GM21529 (cell line): ENCODE data around the gene EBP.
"Not testable (repeated sequence)": the region's sequence is repeated elsewhere in the genome, so short reads cannot be mapped to it uniquely, and the experiment has no call there.

Experiments used
- ATAC-seq: cut with Tn5 transposase; IDR thresholded peaks from one replicate; pipeline ENCODE4 v1.9.1; 2021; ENCODE audit not compliant: unreplicated experiment

EBP gene

DNA sequence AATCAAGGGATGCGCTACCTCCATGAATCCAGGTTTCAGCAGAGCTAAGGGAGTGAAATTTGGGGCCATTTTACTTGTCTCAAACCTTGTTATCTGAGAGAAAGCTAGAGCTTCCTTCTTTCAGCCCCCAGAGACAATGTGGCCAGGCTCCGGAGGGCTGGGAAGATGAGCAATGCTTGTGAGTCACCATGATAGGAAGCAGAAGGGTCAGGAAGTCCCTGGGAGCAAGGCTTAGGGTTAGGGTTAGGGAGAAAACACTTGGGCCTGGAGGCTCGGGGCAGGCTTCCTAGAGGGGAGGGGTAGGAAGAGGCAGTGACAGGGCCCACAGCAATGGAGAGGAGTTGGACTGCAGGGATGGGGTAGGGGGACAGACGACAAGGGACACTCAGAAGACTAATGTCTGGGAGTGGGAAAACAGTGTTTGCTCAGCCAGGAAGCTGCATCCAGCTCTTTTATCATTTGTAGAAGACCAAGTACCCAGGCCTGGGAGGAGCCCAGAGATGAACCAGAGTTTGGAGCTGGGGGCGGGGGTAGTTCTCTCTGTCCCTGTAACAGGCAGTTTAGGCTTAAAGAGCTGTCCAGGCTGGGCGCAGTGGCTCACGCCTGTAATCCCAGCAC, 29.2 kb upstream of the EBP start:
- ATAC-seq: no peak

- ATAC-seq: no peak
Measured at GRCh38 chrX:48493890-48494364, 27.7 kb upstream of the EBP start.

GRCh38 chrX:48496660-48497059, 24.9 kb upstream of the EBP start:
- ATAC-seq: no peak

DNA sequence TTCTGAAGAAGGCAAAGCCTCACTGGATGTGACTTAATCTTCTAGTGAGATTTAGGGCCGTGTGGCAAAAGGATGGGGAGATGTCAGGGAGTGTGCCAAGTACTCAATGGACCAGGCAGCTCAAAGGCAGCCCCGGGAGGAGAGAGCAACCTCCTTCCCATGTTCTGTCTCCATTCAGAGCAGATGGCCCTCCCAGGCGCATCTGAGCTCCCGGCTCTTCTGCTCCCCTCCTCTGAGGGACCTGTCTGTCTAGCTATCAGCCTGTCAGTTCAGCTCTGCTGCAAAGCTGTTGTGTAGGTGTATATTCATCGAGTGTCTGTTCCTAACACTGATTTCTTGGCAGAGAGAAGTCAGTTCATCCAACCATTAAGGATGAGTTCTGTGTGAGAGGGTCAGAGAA, 23.7 kb upstream of the EBP start:
- no peak for ATAC-seq

- ATAC-seq: no peak
Measured at GRCh38 chrX:48498374-48498809, 23.2 kb upstream of the EBP start.

DNA sequence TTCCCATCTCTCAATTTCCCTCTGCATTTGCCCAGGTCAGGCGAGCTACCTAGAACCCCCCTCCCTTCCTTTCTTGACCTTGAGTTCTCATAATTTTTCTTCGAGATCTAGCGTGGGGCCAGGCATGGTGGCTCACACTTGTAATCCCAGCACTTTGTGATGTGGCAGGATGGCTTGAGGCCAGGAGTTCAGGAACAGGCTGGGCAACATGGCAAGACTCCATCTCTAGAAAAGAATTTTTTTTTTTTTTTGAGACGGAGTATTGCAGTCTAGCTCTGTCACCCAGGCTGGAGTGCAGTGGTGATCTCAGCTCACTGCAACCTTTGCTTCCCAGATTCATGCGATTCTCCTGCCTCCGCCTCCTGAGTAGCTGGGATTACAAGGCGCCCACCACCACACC, 17.3 kb upstream of the EBP start:
- no peak for ATAC-seq

GRCh38 chrX:48505481-48505880, 16.1 kb upstream of the EBP start:
- ATAC-seq: no peak

- no peak for ATAC-seq
Measured at GRCh38 chrX:48507246-48507645, 14.4 kb upstream of the EBP start.

GRCh38 chrX:48508400-48509244, 13.0 kb upstream of the EBP start, which contains the start of gene PORCN:
Gene PORCN, plus strand, starts transcription at chrX:48508992. Its CDS starts 829 bp downstream, at chrX:48509821.
- peak; percentile 81 for ATAC-seq

DNA sequence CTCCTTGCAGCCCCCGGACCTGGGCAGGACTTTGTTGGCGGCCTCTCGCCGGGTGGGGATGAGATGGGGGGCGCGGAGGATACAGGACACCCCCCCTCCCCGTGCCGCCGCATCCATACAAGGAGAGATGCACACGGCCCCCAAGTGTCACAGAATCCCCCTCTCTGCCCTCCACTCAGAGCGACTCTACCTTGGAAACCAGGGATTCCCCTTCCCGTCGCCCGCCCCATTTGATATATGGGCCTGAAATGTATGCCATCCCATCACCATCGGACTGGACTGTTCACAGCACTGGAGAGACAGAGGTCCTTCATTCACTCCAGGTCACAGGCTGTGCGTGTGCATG, 12.4 kb upstream of the EBP start:
- no peak for ATAC-seq

GRCh38 chrX:48509619-48510018, 12.0 kb upstream of the EBP start:
- no peak for ATAC-seq

GRCh38 chrX:48511560-48511959, 10.0 kb upstream of the EBP start:
- no peak for ATAC-seq

DNA sequence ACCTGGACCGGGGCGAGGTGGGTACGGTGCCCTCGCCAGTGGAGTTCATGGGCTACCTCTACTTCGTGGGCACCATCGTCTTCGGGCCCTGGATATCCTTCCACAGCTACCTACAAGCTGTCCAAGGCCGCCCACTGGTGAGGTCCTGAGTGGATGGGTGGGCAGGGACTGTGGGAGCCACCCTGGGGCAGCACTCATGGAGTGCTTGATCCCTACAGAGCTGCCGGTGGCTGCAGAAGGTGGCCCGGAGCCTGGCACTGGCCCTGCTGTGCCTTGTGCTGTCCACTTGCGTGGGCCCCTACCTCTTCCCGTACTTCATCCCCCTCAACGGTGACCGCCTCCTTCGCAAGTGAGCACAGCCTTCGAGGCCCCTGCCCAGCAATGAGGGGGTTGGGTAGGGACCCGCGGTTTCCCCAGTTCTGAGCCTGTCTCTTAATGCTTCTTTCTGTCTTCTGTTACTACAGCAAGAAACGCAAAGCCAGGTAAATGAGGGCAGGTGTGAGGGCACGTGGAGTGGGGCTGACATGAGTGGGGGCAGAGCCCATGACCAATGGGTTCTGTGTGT, 9.2 kb upstream of the EBP start:
- no peak for ATAC-seq

DNA sequence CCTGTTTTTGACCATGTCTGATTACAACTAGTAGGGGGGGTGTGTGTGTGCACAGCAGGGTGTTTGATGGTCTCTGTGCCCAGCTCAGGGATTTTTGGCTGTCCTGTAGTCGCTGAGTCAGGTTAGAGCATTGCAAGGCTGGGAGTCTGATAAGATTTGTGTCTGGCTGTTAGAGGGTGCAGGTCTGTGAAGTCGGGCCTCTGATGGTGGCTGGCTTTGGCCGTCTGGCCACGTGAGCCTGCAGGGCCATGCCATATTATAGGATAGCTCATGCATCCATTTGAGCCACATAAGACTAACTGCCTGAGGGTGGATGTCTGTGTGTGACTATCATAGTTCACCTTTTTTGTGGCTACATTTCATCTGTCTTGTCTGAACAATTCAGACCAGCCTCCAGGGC, 7.9 kb upstream of the EBP start:
- ATAC-seq: no peak

GRCh38 chrX:48514126-48514806, 7.3 kb upstream of the EBP start:
- no peak for ATAC-seq

GRCh38 chrX:48514868-48515460, 6.6 kb upstream of the EBP start:
- ATAC-seq: no peak

GRCh38 chrX:48515842-48516241, 5.8 kb upstream of the EBP start:
- no peak for ATAC-seq

DNA sequence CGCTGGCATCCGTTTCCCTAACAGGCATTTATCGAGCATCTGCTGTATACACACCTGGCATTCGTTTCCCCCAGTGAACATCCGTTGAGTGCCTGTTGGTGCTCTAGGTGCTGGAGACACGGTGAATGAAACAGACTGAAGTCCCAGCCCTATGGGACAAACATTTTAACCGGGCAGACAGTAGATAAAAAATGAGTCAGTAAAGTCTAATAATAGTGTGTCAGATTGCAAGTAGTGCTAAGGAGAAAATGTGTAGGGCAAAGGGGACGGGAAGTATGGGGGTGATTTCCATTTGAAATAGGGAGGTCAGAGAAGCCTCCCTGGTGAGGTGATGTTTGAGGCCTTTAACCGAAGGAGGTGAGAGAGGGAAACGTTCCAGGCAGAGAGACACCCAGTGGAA, 5.3 kb upstream of the EBP start:
- no peak for ATAC-seq

GRCh38 chrX:48516987-48517386, 4.6 kb upstream of the EBP start:
- ATAC-seq: no peak

DNA sequence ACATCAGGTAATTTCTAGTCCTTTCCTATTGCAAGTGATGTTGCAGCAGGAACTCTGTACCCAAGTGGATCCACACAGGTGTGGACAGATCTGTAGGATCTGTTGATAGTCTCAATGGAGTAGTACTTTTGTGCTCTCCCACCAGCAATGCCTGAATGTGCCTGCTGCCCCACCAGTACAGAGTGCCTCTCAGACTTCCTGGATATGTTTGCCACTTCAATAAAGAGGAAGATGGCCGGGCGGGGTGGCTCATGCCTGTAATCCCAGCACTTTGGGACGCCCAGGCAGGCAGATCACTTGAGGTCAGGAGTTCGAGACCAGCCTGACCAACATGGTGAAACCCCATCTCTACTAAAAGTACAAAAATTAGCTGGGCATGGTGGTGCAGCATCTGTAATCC, 2.1 kb upstream of the EBP start:
- not testable (repeated sequence) for ATAC-seq

DNA sequence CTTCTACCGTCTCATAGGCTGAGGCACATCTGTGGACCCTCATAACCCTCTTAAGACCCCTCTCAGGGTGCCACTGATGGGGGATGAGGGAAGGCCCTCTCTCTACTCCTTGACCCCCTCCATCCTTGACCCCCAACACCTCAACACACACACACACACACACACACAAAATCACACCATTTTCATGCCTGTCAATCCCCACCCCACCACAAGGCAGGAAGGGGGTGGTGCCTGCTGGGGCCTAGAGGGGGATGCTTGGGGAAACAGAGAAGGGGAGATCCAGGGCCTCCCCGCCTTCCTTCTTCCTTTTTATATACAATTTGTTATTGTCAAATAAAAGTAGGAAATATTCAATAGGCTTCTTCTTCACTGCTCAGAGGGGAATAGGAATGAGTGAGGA, 1.2 kb upstream of the EBP start:
- ATAC-seq: no peak
